Measurements from ENCODE around the gene STIM1.
"Not testable (repeated sequence)": the region's sequence is repeated elsewhere in the genome, so short reads cannot be mapped to it uniquely, and the experiment has no call there.

The STIM1 gene

GRCh38 chr11:4050138-4050537 lies 194.7 kb downstream of the STIM1 start:
- DNase-seq (ENCODE audit: extremely low read depth, insufficient read length): no peak
- no peak overlapping the region for H3K4me3 ChIP-seq (replicated peaks; ENCODE audit: low read depth, low read length)
- no peaks in the 10 kb centered on the region for H3K36me3 ChIP-seq (ENCODE audit: control insufficient read depth, insufficient read depth, low read length)
- TF ChIP-seq CTCF (IDR thresholded peaks at IDR 0.05; ENCODE audit: insufficient read depth, low read length, poor library complexity, severe bottlenecking): no peak
- H3K27me3 ChIP-seq (replicated peaks; ENCODE audit: control insufficient read depth, insufficient read depth, low read length): no peaks in the 10 kb centered on the region

- H3K27me3 ChIP-seq (replicated peaks; ENCODE audit: control insufficient read depth, insufficient read depth, low read length); H3K36me3 ChIP-seq (ENCODE audit: control insufficient read depth, insufficient read depth, low read length); H3K4me3 ChIP-seq (replicated peaks; ENCODE audit: low read depth, low read length); DNase-seq (ENCODE audit: extremely low read depth, insufficient read length): not testable (repeated sequence)
Observed at GRCh38 chr11:4053200-4053599, 197.7 kb downstream of the STIM1 start.

GRCh38 chr11:4054643-4055042 lies 199.2 kb downstream of the STIM1 start:
- no peak overlapping the region for H3K4me3 ChIP-seq (replicated peaks; ENCODE audit: low read depth, low read length)
- H3K36me3 ChIP-seq (ENCODE audit: control insufficient read depth, insufficient read depth, low read length): peaks cover 4% of the 10 kb centered on the region; the same call in 1 of the 2 replicates
- H3K27me3 ChIP-seq (replicated peaks; ENCODE audit: control insufficient read depth, insufficient read depth, low read length): no peaks in the 10 kb centered on the region
- no peak for TF ChIP-seq CTCF (IDR thresholded peaks at IDR 0.05; ENCODE audit: insufficient read depth, low read length, poor library complexity, severe bottlenecking)
- DNase-seq (ENCODE audit: extremely low read depth, insufficient read length): no peak

GRCh38 chr11:4059424-4059823 lies 204.0 kb downstream of the STIM1 start:
- no peak for DNase-seq (ENCODE audit: extremely low read depth, insufficient read length)
- Histone ChIP-seq H3K36me3 (ENCODE audit: control insufficient read depth, insufficient read depth, low read length) (peaks cover 9% of the 10 kb centered on the region), H3K27me3 (replicated peaks; ENCODE audit: control insufficient read depth, insufficient read depth, low read length) (no peaks in the 10 kb centered on the region), H3K4me3 (replicated peaks; ENCODE audit: low read depth, low read length) (no peak overlapping the region)
- no peak for TF ChIP-seq CTCF (IDR thresholded peaks at IDR 0.05; ENCODE audit: insufficient read depth, low read length, poor library complexity, severe bottlenecking)

GRCh38 chr11:4060182-4060923 lies 204.9 kb downstream of the STIM1 start:
- H3K36me3 ChIP-seq (ENCODE audit: control insufficient read depth, insufficient read depth, low read length): peaks cover 9% of the 10 kb centered on the region
- no peak for DNase-seq (ENCODE audit: extremely low read depth, insufficient read length)
- H3K27me3 ChIP-seq (replicated peaks; ENCODE audit: control insufficient read depth, insufficient read depth, low read length): no peaks in the 10 kb centered on the region
- no peak overlapping the region for H3K4me3 ChIP-seq (replicated peaks; ENCODE audit: low read depth, low read length)
- TF ChIP-seq CTCF (IDR thresholded peaks at IDR 0.05; ENCODE audit: insufficient read depth, low read length, poor library complexity, severe bottlenecking): no peak

GRCh38 chr11:4061700-4062099 lies 206.2 kb downstream of the STIM1 start:
- no peak for TF ChIP-seq CTCF (IDR thresholded peaks at IDR 0.05; ENCODE audit: insufficient read depth, low read length, poor library complexity, severe bottlenecking)
- no peak for DNase-seq (ENCODE audit: extremely low read depth, insufficient read length)
- H3K36me3 ChIP-seq (ENCODE audit: control insufficient read depth, insufficient read depth, low read length): peaks cover 8% of the 10 kb centered on the region

More at GRCh38 chr11:4061700-4062099, 206.2 kb downstream of the STIM1 start:
- Histone ChIP-seq H3K4me3 (replicated peaks; ENCODE audit: low read depth, low read length) (no peak overlapping the region), H3K27me3 (replicated peaks; ENCODE audit: control insufficient read depth, insufficient read depth, low read length) (no peaks in the 10 kb centered on the region)

All from GM06990 (cell line).